ENCODE measurements around the gene NLRP3.

- no peak for TF ChIP-seq EZH2 (IDR thresholded peaks at IDR 0.05; ENCODE audit: borderline replicate concordance, insufficient read depth, low read depth, low read length, poor library complexity, severe bottlenecking)
- no peak for TF ChIP-seq CTCF (IDR thresholded peaks at IDR 0.05)
Measured at GRCh38 chr1:247469141-247469535, 53.2 kb downstream of the NLRP3 start.
